ENCODE results near the gene LRSAM1. TPM values are rescaled to one million over a fixed set of nuclear protein-coding genes. Genes with fewer than 3 reads are reported as not detected.

Gene LRSAM1
- polyA plus RNA-seq, 1 donor (not counting 4 experiments of a cell fraction or from before 2014, with no cell fraction given) = 5.2 TPM

- no peak for TF ChIP-seq EZH2 (IDR thresholded peaks at IDR 0.05; ENCODE audit: low read length)
- TF ChIP-seq CTCF (optimal IDR thresholded peaks at IDR 0.05 in 1 of 3, IDR thresholded peaks at IDR 0.05 in 1 of 3, conservative IDR thresholded peaks at IDR 0.05 in 1 of 3; ENCODE audit: extremely low read depth in 1 of 3, insufficient read depth in 2 of 3, low read length in 3 of 3) = no peak
- Histone ChIP-seq H3K4me3 (ENCODE audit: control insufficient read depth in 2 of 3, extremely low read depth in 1 of 3, insufficient read depth in 2 of 3, low read depth in 1 of 3, low read length in 3 of 3) (peak overlapping the region in 2 of 3 experiments; percentile 16 to 35), H3K4me1 (ENCODE audit: control insufficient read depth, extremely low read depth, insufficient read depth, low read length) (peaks cover 55% of the 10 kb centered on the region), H3K4me2 (ENCODE audit: control insufficient read depth, extremely low read depth, insufficient read depth, low read depth, low read length) (peak overlapping the region; percentile 82), H3K9me3 (ENCODE audit: control insufficient read depth, low read depth, low read length) (no peaks in the 10 kb centered on the region), H3K79me2 (ENCODE audit: control insufficient read depth, insufficient read depth, low read length) (peaks cover 95% of the 10 kb centered on the region), H2AFZ (ENCODE audit: control insufficient read depth, low read length) (no peak overlapping the region), H3K27me3 (ENCODE audit: control insufficient read depth, extremely low read depth, insufficient read depth, low read length) (no peaks in the 10 kb centered on the region), H4K20me1 (ENCODE audit: control insufficient read depth, extremely low read depth, insufficient read depth, low read length) (peaks cover 56% of the 10 kb centered on the region), H3K36me3 (ENCODE audit: control insufficient read depth in 2 of 2, extremely low read depth in 1 of 2, insufficient read depth in 2 of 2, low read length in 2 of 2) (peaks cover 35 to 37% of the 10 kb centered on the region in 2 experiments), H3K9ac (ENCODE audit: control insufficient read depth, extremely low read depth, insufficient read depth, low read length) (peak overlapping the region; percentile 51), H3K9me1 (ENCODE audit: control insufficient read depth, extremely low read depth, insufficient read depth, low read length) (peaks cover 11% of the 10 kb centered on the region), H3K27ac (ENCODE audit: control insufficient read depth, insufficient read depth, low read length) (peak overlapping the region; percentile 83)
- dilution Hi-C loops (cut with MboI; ENCODE audit: extremely low pct_ligation_motif_present, low sequenced_read_pairs) = no loop called here
- DNase-seq (ENCODE audit: low read depth, low spot score) = no peak
- no peak for FAIRE-seq
These were observed 95.0 kb downstream of the LRSAM1 start for GRCh38 chr9:127546125-127546832.

DNA sequence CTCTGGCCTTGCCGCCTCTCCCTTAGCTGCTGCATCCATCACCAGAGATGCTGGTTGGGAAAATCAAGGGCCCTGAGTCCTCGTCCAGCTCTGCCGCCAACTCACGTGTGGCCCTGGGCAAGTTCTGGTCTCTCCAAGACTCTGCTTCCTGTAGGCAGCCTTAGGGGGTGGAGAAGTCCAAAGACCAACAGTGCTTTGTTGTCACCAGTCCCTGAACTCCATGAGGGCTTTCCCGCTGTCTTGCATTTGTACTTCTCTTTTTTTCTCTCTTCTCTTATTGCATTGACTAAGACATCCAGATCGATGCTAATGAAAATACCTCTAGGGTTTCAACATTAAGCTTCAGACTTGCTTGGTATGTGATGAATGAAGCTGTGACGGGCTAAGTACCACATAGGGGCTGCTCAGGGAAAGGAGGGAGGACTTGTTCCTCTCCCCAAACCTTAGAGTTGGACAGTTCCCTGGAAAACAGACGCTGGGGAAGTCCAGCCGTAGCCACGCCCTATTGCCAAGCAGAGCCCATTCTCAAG, 97.1 kb downstream of the LRSAM1 start:
- H4K20me1 ChIP-seq (ENCODE audit: control insufficient read depth, extremely low read depth, insufficient read depth, low read length) = peaks cover 63% of the 10 kb centered on the region
- dilution Hi-C loops (cut with MboI; ENCODE audit: extremely low pct_ligation_motif_present, low sequenced_read_pairs) = no loop called here
- H3K27ac ChIP-seq (ENCODE audit: control insufficient read depth, insufficient read depth, low read length) = no peak overlapping the region
- H2AFZ ChIP-seq (ENCODE audit: control insufficient read depth, low read length) = no peak overlapping the region
- DNase-seq (ENCODE audit: low read depth, low spot score) (no peak), FAIRE-seq (no peak)
- no peaks in the 10 kb centered on the region for H3K27me3 ChIP-seq (ENCODE audit: control insufficient read depth, extremely low read depth, insufficient read depth, low read length)
- peaks cover 14% of the 10 kb centered on the region for H3K9me1 ChIP-seq (ENCODE audit: control insufficient read depth, extremely low read depth, insufficient read depth, low read length)
- H3K4me2 ChIP-seq (ENCODE audit: control insufficient read depth, extremely low read depth, insufficient read depth, low read depth, low read length) = no peak overlapping the region
- no peak overlapping the region for H3K4me3 ChIP-seq (ENCODE audit: control insufficient read depth in 2 of 3, extremely low read depth in 1 of 3, insufficient read depth in 2 of 3, low read depth in 1 of 3, low read length in 3 of 3)
- H3K79me2 ChIP-seq (ENCODE audit: control insufficient read depth, insufficient read depth, low read length) = peaks cover 96% of the 10 kb centered on the region
- TF ChIP-seq CTCF (optimal IDR thresholded peaks at IDR 0.05 in 1 of 3, IDR thresholded peaks at IDR 0.05 in 1 of 3, conservative IDR thresholded peaks at IDR 0.05 in 1 of 3; ENCODE audit: extremely low read depth in 1 of 3, insufficient read depth in 2 of 3, low read length in 3 of 3) = no peak
- TF ChIP-seq EZH2 (IDR thresholded peaks at IDR 0.05; ENCODE audit: low read length) = no peak
- H3K4me1 ChIP-seq (ENCODE audit: control insufficient read depth, extremely low read depth, insufficient read depth, low read length) = peaks cover 37% of the 10 kb centered on the region
- H3K9me3 ChIP-seq (ENCODE audit: control insufficient read depth, low read depth, low read length) = no peaks in the 10 kb centered on the region
- peaks cover 35 to 44% of the 10 kb centered on the region in 2 experiments for H3K36me3 ChIP-seq (ENCODE audit: control insufficient read depth in 2 of 2, extremely low read depth in 1 of 2, insufficient read depth in 2 of 2, low read length in 2 of 2)
- no peak overlapping the region for H3K9ac ChIP-seq (ENCODE audit: control insufficient read depth, extremely low read depth, insufficient read depth, low read length)
